SK-N-SH treated with all-trans-retinoic acid at 6 μM for 48 hours (cell line): ENCODE measurements around the gene FKTN.
"Not testable (repeated sequence)": the region's sequence is repeated elsewhere in the genome, so short reads cannot be mapped to it uniquely, and the experiment has no call there.

ENCODE experiments used
- ATAC-seq: fragments of 200-7000 bp; cut with Tn5 transposase; 3 replicates; pipeline ENCODE4 v1.9.1; 2020; ENCODE audit warnings: mild to moderate bottlenecking, moderate library complexity
- ARNTL ChIP-seq: fragments of 450-650 bp; formaldehyde crosslinking; IDR thresholded peaks from 2 replicates; pipeline ENCODE4 v1.5.0; 2020; ENCODE audit warnings: low read depth, mild to moderate bottlenecking, moderate library complexity, borderline replicate concordance
- CREB5 ChIP-seq: fragments of 250-450 bp; sonication (Bioruptor Pico); IDR thresholded peaks from 2 replicates; pipeline ENCODE4 v1.5.1; 2020; ENCODE audit warnings: low read depth, mild to moderate bottlenecking, moderate library complexity
- CSDC2 ChIP-seq: fragments of 250-450 bp; sonication (Bioruptor Pico); IDR thresholded peaks from 2 replicates; pipeline ENCODE4 v1.5.0; 2020; ENCODE audit warnings: mild to moderate bottlenecking, moderate library complexity
- CSRNP3 ChIP-seq: fragments of 250-450 bp; sonication (Bioruptor Pico); IDR thresholded peaks from 2 replicates; pipeline ENCODE4 v1.5.1; 2021; ENCODE audit warnings: mild to moderate bottlenecking, moderate library complexity
- ESRRG ChIP-seq: fragments of 250-450 bp; sonication (Bioruptor Pico); IDR thresholded peaks from 2 replicates; pipeline ENCODE4 v1.6.1; 2021; ENCODE audit warnings: mild to moderate bottlenecking
- GLIS3 ChIP-seq: fragments of 250-450 bp; sonication (Bioruptor Pico); IDR thresholded peaks from 2 replicates; pipeline ENCODE4 v1.5.0; 2020; ENCODE audit warnings: mild to moderate bottlenecking, moderate library complexity
- ISL1 ChIP-seq: fragments of 250-450 bp; sonication (Bioruptor Pico); IDR thresholded peaks from 2 replicates; pipeline ENCODE4 v2.1.2; 2022; ENCODE audit warnings: mild to moderate bottlenecking, moderate library complexity
- OSR1 ChIP-seq: fragments of 250-450 bp; sonication (Bioruptor Pico); IDR thresholded peaks from 2 replicates; pipeline ENCODE4 v1.8.0; 2022; ENCODE audit warnings: moderate library complexity, mild to moderate bottlenecking, inconsistent platforms
- PATZ1 ChIP-seq: fragments of 250-450 bp; sonication (Bioruptor Pico); IDR thresholded peaks from 2 replicates; pipeline ENCODE4 v1.8.0; 2020; ENCODE audit warnings: mild to moderate bottlenecking, moderate library complexity, borderline replicate concordance
- POU6F1 ChIP-seq: fragments of 250-450 bp; sonication (Bioruptor Pico); IDR thresholded peaks from 2 replicates; pipeline ENCODE4 v1.8.0; 2021; ENCODE audit warnings: low read depth, mild to moderate bottlenecking, moderate library complexity, borderline replicate concordance
- PPARA ChIP-seq: fragments of 250-450 bp; sonication (Bioruptor Pico); IDR thresholded peaks from 2 replicates; pipeline ENCODE4 v1.5.0; 2020; ENCODE audit warnings: mild to moderate bottlenecking, borderline replicate concordance
- RARB ChIP-seq: fragments of 250-450 bp; sonication (Bioruptor Pico); IDR thresholded peaks from 2 replicates; pipeline ENCODE4 v1.8.0; 2021; ENCODE audit warnings: mild to moderate bottlenecking, moderate library complexity
- TCF4 ChIP-seq: fragments of 250-450 bp; sonication (Bioruptor Pico); IDR thresholded peaks from 2 replicates; pipeline ENCODE4 v1.8.0; 2021; ENCODE audit warnings: mild to moderate bottlenecking, moderate library complexity, borderline replicate concordance
- TOX ChIP-seq: fragments of 250-450 bp; sonication (Bioruptor Pico); IDR thresholded peaks from 2 replicates; pipeline ENCODE4 v1.8.0; 2021; ENCODE audit warnings: mild to moderate bottlenecking, moderate library complexity, borderline replicate concordance
- TSHZ2 ChIP-seq: fragments of 250-450 bp; sonication (Bioruptor Pico); IDR thresholded peaks from 2 replicates; pipeline ENCODE4 v1.5.0; 2020; ENCODE audit warnings: mild to moderate bottlenecking, moderate library complexity
- ZC3H10 ChIP-seq: fragments of 250-450 bp; sonication (Bioruptor Pico); IDR thresholded peaks from 2 replicates; pipeline ENCODE4 v1.5.1; 2021; ENCODE audit warnings: mild to moderate bottlenecking, moderate library complexity
- ZFP3 ChIP-seq: fragments of 250-450 bp; sonication (Bioruptor Pico); IDR thresholded peaks from 2 replicates; pipeline ENCODE4 v1.5.0; 2020; ENCODE audit warnings: mild to moderate bottlenecking, moderate library complexity
- ZFP30 ChIP-seq: fragments of 450-650 bp; formaldehyde crosslinking; IDR thresholded peaks from 2 replicates; pipeline ENCODE4 v1.5.0; 2022; ENCODE audit warnings: mild to moderate bottlenecking, moderate library complexity
- ZNF565 ChIP-seq: fragments of 450-650 bp; formaldehyde crosslinking; conservative IDR thresholded peaks from 2 replicates; pipeline ENCODE4 v1.5.0; 2020; ENCODE audit warnings: low read depth, mild to moderate bottlenecking, moderate library complexity
- ZNF70 ChIP-seq: fragments of 450-650 bp; formaldehyde crosslinking; IDR thresholded peaks from 2 replicates; pipeline ENCODE4 v1.5.0; 2020; ENCODE audit warnings: mild to moderate bottlenecking, moderate library complexity
- ZNF8 ChIP-seq: fragments of 450-650 bp; formaldehyde crosslinking; IDR thresholded peaks from 2 replicates; pipeline ENCODE4 v1.5.0; 2020; ENCODE audit warnings: mild to moderate bottlenecking, moderate library complexity

The FKTN gene

GRCh38 chr9:105541838-105542237 lies 16.1 kb upstream of the FKTN start:
- TF ChIP-seq POU6F1 (no peak), CSDC2 (no peak), ESRRG (no peak), PATZ1 (CRISPR knock-in tag) (no peak), TOX (CRISPR knock-in tag) (no peak), ZNF70 (CRISPR knock-in tag) (no peak), TSHZ2 (CRISPR knock-in tag) (no peak), OSR1 (CRISPR knock-in tag) (no peak), RARB (no peak), ZNF8 (CRISPR knock-in tag) (no peak), PPARA (no peak), TCF4 (CRISPR knock-in tag) (no peak), ISL1 (no peak), ZFP3 (CRISPR knock-in tag) (no peak), CREB5 (CRISPR knock-in tag) (no peak), ZFP30 (CRISPR knock-in tag) (no peak)
- no peak for ATAC-seq

- no peak for TF ChIP-seq TSHZ2 (CRISPR knock-in tag)
- TF ChIP-seq PPARA = no peak
- TF ChIP-seq CSRNP3 (CRISPR knock-in tag) = no peak
- no peak for TF ChIP-seq ZFP3 (CRISPR knock-in tag)
- no peak for TF ChIP-seq ZC3H10 (CRISPR knock-in tag)
- no peak for ATAC-seq
Measured at GRCh38 chr9:105554042-105554441, 3.9 kb upstream of the FKTN start.

GRCh38 chr9:105572455-105572854 lies 14.5 kb downstream of the FKTN start:
- no peak for ATAC-seq
- TF ChIP-seq ARNTL (CRISPR knock-in tag) (no peak), ZC3H10 (CRISPR knock-in tag) (no peak), ZNF565 (CRISPR knock-in tag) (no peak), ZNF70 (CRISPR knock-in tag) (no peak), POU6F1 (no peak), CSDC2 (no peak), TCF4 (CRISPR knock-in tag) (no peak), GLIS3 (CRISPR knock-in tag) (no peak), TSHZ2 (CRISPR knock-in tag) (no peak)
- TF ChIP-seq, all 23 proteins: peak for 0

- not testable (repeated sequence) for ATAC-seq
Measured at GRCh38 chr9:105579952-105580351, 22.0 kb downstream of the FKTN start.
